SK-N-SH treated with all-trans-retinoic acid at 6 μM for 48 hours (cell line): ENCODE data around the gene KDM4B.

Experiments used
- GLIS3 ChIP-seq: fragments of 250-450 bp; sonication (Bioruptor Pico); IDR thresholded peaks from 2 replicates; pipeline ENCODE4 v1.5.0; 2020; ENCODE audit warnings: mild to moderate bottlenecking, moderate library complexity
- ZFP30 ChIP-seq: fragments of 450-650 bp; formaldehyde crosslinking; IDR thresholded peaks from 2 replicates; pipeline ENCODE4 v1.5.0; 2022; ENCODE audit warnings: mild to moderate bottlenecking, moderate library complexity
- TF ChIP-seq, protein P1 (sequence below): fragments of 250-450 bp; sonication (Bioruptor Pico); IDR thresholded peaks from 2 replicates; pipeline ENCODE4 v1.8.0; 2020; ENCODE audit warnings: mild to moderate bottlenecking, moderate library complexity, borderline replicate concordance

DNA sequence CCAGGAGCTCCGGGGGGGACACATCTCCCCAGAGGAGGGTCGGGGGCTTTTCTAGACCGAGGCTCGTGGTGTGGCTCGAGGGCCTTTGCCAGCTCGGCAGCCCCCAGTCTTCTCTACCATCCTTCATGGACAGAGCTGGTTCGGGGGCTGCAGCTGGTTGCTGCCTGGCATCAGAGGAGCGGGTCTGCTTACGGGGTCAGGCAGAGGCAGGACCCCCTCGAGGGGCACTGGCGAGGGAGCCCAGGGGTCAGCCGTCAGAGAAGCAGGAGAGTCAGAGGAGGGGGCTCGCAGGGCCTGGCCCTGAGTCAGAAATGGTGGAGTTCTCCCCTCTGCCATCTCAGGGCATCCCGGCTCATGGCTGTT, 123.5 kb downstream of the KDM4B start:
- TF ChIP-seq ZFP30 (no peak), GLIS3 (CRISPR knock-in tag) (no peak)
- TF ChIP-seq, protein P1, sequence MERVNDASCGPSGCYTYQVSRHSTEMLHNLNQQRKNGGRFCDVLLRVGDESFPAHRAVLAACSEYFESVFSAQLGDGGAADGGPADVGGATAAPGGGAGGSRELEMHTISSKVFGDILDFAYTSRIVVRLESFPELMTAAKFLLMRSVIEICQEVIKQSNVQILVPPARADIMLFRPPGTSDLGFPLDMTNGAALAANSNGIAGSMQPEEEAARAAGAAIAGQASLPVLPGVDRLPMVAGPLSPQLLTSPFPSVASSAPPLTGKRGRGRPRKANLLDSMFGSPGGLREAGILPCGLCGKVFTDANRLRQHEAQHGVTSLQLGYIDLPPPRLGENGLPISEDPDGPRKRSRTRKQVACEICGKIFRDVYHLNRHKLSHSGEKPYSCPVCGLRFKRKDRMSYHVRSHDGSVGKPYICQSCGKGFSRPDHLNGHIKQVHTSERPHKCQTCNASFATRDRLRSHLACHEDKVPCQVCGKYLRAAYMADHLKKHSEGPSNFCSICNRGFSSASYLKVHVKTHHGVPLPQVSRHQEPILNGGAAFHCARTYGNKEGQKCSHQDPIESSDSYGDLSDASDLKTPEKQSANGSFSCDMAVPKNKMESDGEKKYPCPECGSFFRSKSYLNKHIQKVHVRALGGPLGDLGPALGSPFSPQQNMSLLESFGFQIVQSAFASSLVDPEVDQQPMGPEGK (CRISPR knock-in tag), result no peak
